Activated T-helper 1 cell treated with anti-CD3 and anti-CD28 coated beads, Interleukin-12 subunit alpha, Interleukin-12 subunit beta, Interleukin-2, Interleukin-4 antibody, amounts not matched to agents 30 ng/mL and 10 ng/mL and 1 ng/mL, durations not matched to agents 14 hours and 24 hours and 36 hours (primary cell): ENCODE measurements around the gene USP24. TPM values are rescaled to one million over a fixed set of nuclear protein-coding genes. Genes with fewer than 3 reads are reported as not detected.
"Not testable (repeated sequence)": the region's sequence is repeated elsewhere in the genome, so short reads cannot be mapped to it uniquely, and the experiment has no call there.

ENCODE experiments used
- DNase-seq: peaks from one replicate; pipeline ENCODE4 v3.0.0; 2021; ENCODE audit warnings: low spot score
- H3K27ac Mint-ChIP-seq: one replicate; pipeline ENCODE4 v1.8.0; 2021; ENCODE audit warnings: mild to moderate bottlenecking, mixed read lengths
- H3K27me3 Mint-ChIP-seq: one replicate; pipeline ENCODE4 v1.8.0; 2022; ENCODE audit warnings: mild to moderate bottlenecking, moderate library complexity, mixed read lengths; ENCODE audit not compliant: insufficient read depth
- H3K36me3 Mint-ChIP-seq: one replicate; pipeline ENCODE4 v1.8.0; 2021; ENCODE audit warnings: low read depth, mixed read lengths
- H3K4me1 Mint-ChIP-seq: one replicate; pipeline ENCODE4 v1.8.0; 2021; ENCODE audit warnings: low read depth, mixed read lengths
- H3K4me3 Mint-ChIP-seq: one replicate; pipeline ENCODE4 v1.8.0; 2021; ENCODE audit warnings: mild to moderate bottlenecking, moderate library complexity, mixed read lengths
- H3K9me3 Mint-ChIP-seq: one replicate; pipeline ENCODE4 v1.8.0; 2021; ENCODE audit warnings: mixed read lengths
- intact Hi-C: fragments of 100-400 bp; cut with micrococcal nuclease; formaldehyde crosslinking; loops from one replicate; pipeline ENCODE4 v1.15.1; 2024
- total RNA-seq: library from RNA; stranded (reverse); gene quantifications from 2 replicates; pipeline ENCODE4 v1.2.3, GENCODE V29; 2022

Gene USP24
- total RNA-seq, 1 donor from 2014 or later: 58.6 TPM

GRCh38 chr1:55244476-55245099 is 29.4 kb upstream of the USP24 start:
- H3K4me1 Mint-ChIP-seq: no peaks in the 10 kb centered on the region
- intact Hi-C loops: no loop called here
- H3K27ac Mint-ChIP-seq: no peak overlapping the region
- H3K36me3 Mint-ChIP-seq: no peaks in the 10 kb centered on the region
- DNase-seq: no peak
- no peak overlapping the region for H3K4me3 Mint-ChIP-seq
- H3K27me3 Mint-ChIP-seq: peaks cover 8% of the 10 kb centered on the region
- H3K9me3 Mint-ChIP-seq: no peaks in the 10 kb centered on the region

- Mint-ChIP-seq H3K9me3 (no peaks in the 10 kb centered on the region), H3K36me3 (no peaks in the 10 kb centered on the region), H3K4me1 (no peaks in the 10 kb centered on the region), H3K27me3 (peaks cover 8% of the 10 kb centered on the region), H3K4me3 (no peak overlapping the region), H3K27ac (no peak overlapping the region)
- intact Hi-C loops: no loop called here
- no peak for DNase-seq
Measured at GRCh38 chr1:55243655-55244054, 28.5 kb upstream of the USP24 start.

- Mint-ChIP-seq H3K27me3 (peaks cover 8% of the 10 kb centered on the region), H3K36me3 (no peaks in the 10 kb centered on the region)
- intact Hi-C loops: no loop called here
Measured at GRCh38 chr1:55239548-55239947, 24.4 kb upstream of the USP24 start.

GRCh38 chr1:55235722-55236121 is 20.6 kb upstream of the USP24 start:
- intact Hi-C loops: no loop called here
- Mint-ChIP-seq H3K4me3 (no peak overlapping the region), H3K27me3 (peaks cover 12% of the 10 kb centered on the region), H3K4me1 (peaks cover 7% of the 10 kb centered on the region), H3K36me3 (no peaks in the 10 kb centered on the region), H3K27ac (no peak overlapping the region), H3K9me3 (no peaks in the 10 kb centered on the region)
- no peak for DNase-seq

More at GRCh38 chr1:55239548-55239947, 24.4 kb upstream of the USP24 start:
- DNase-seq: no peak
- H3K9me3 Mint-ChIP-seq: no peaks in the 10 kb centered on the region
- no peaks in the 10 kb centered on the region for H3K4me1 Mint-ChIP-seq
- H3K27ac Mint-ChIP-seq: no peak overlapping the region
- H3K4me3 Mint-ChIP-seq: no peak overlapping the region

- peaks cover 17% of the 10 kb centered on the region for H3K27me3 Mint-ChIP-seq
- H3K4me3 Mint-ChIP-seq: no peak overlapping the region
- H3K4me1 Mint-ChIP-seq: peaks cover 7% of the 10 kb centered on the region
- no peak overlapping the region for H3K27ac Mint-ChIP-seq
- no peak for DNase-seq
- intact Hi-C loops: no loop called here
- H3K36me3 Mint-ChIP-seq: no peaks in the 10 kb centered on the region
- peaks cover 3% of the 10 kb centered on the region for H3K9me3 Mint-ChIP-seq
Measured at GRCh38 chr1:55234016-55234415, 18.9 kb upstream of the USP24 start.

- peaks cover 7% of the 10 kb centered on the region for H3K4me1 Mint-ChIP-seq
- no peak for DNase-seq
- H3K4me3 Mint-ChIP-seq: no peak overlapping the region
- intact Hi-C loops: no loop called here
- H3K27me3 Mint-ChIP-seq: peaks cover 17% of the 10 kb centered on the region
- peaks cover 3% of the 10 kb centered on the region for H3K9me3 Mint-ChIP-seq
- H3K27ac Mint-ChIP-seq: no peak overlapping the region
- peaks cover 3% of the 10 kb centered on the region for H3K36me3 Mint-ChIP-seq
Measured at GRCh38 chr1:55233145-55233777, 18.1 kb upstream of the USP24 start.

- Mint-ChIP-seq H3K36me3 (peaks cover 3% of the 10 kb centered on the region), H3K27ac (no peak overlapping the region), H3K4me3 (no peak overlapping the region), H3K4me1 (peaks cover 7% of the 10 kb centered on the region), H3K9me3 (peaks cover 3% of the 10 kb centered on the region), H3K27me3 (peaks cover 17% of the 10 kb centered on the region)
- intact Hi-C loops: no loop called here
- DNase-seq: no peak
Measured at GRCh38 chr1:55232448-55233144, 17.4 kb upstream of the USP24 start.

- Mint-ChIP-seq H3K27me3 (peaks cover 17% of the 10 kb centered on the region), H3K4me3 (no peak overlapping the region), H3K27ac (no peak overlapping the region), H3K4me1 (peaks cover 7% of the 10 kb centered on the region), H3K36me3 (peaks cover 3% of the 10 kb centered on the region), H3K9me3 (peaks cover 8% of the 10 kb centered on the region)
- no peak for DNase-seq
- intact Hi-C loops: no loop called here
Measured at GRCh38 chr1:55231745-55232144, 16.6 kb upstream of the USP24 start.

- intact Hi-C loops: no loop called here
Measured at GRCh38 chr1:55230659-55231058, 15.5 kb upstream of the USP24 start.

GRCh38 chr1:55229726-55230125 is 14.6 kb upstream of the USP24 start:
- DNase-seq, H3K36me3 Mint-ChIP-seq, H3K4me1 Mint-ChIP-seq, H3K4me3 Mint-ChIP-seq, intact Hi-C loops, H3K27ac Mint-ChIP-seq, H3K9me3 Mint-ChIP-seq: not testable (repeated sequence)
- H3K27me3 Mint-ChIP-seq: peaks cover 17% of the 10 kb centered on the region

More at GRCh38 chr1:55230659-55231058, 15.5 kb upstream of the USP24 start:
- peaks cover 17% of the 10 kb centered on the region for H3K27me3 Mint-ChIP-seq
- H3K27ac Mint-ChIP-seq: no peak overlapping the region
- H3K4me3 Mint-ChIP-seq: no peak overlapping the region
- DNase-seq: no peak
- peaks cover 3% of the 10 kb centered on the region for H3K36me3 Mint-ChIP-seq
- peaks cover 7% of the 10 kb centered on the region for H3K4me1 Mint-ChIP-seq
- H3K9me3 Mint-ChIP-seq: peaks cover 8% of the 10 kb centered on the region

- H3K27me3 Mint-ChIP-seq: peaks cover 7% of the 10 kb centered on the region
- H3K4me1 Mint-ChIP-seq: no peaks in the 10 kb centered on the region
- intact Hi-C loops: no loop called here
- no peak overlapping the region for H3K4me3 Mint-ChIP-seq
- no peak for DNase-seq
- H3K9me3 Mint-ChIP-seq: peaks cover 7% of the 10 kb centered on the region
- H3K27ac Mint-ChIP-seq: no peak overlapping the region
- H3K36me3 Mint-ChIP-seq: peaks cover 3% of the 10 kb centered on the region
Measured at GRCh38 chr1:55225228-55225627, 10.1 kb upstream of the USP24 start.

- Mint-ChIP-seq H3K4me3 (no peak overlapping the region), H3K27me3 (peaks cover 3% of the 10 kb centered on the region), H3K9me3 (peaks cover 5% of the 10 kb centered on the region), H3K27ac (no peak overlapping the region), H3K36me3 (peaks cover 3% of the 10 kb centered on the region), H3K4me1 (no peaks in the 10 kb centered on the region)
- no peak for DNase-seq
- intact Hi-C loops: no loop called here
Measured at GRCh38 chr1:55224729-55225128, 9.6 kb upstream of the USP24 start.

- no peak for DNase-seq
- Mint-ChIP-seq H3K27me3 (no peaks in the 10 kb centered on the region), H3K4me1 (peaks cover 6% of the 10 kb centered on the region), H3K27ac (no peak overlapping the region), H3K36me3 (no peaks in the 10 kb centered on the region), H3K4me3 (no peak overlapping the region), H3K9me3 (peaks cover under 1% of the 10 kb centered on the region)
- intact Hi-C loops: no loop called here
Measured at GRCh38 chr1:55222152-55222551, 7.0 kb upstream of the USP24 start.
